ENCODE measurements around the gene SLC9A2.

- no peak for TF ChIP-seq ZNF30 (CRISPR knock-in tag; IDR thresholded peaks at IDR 0.05)
- no peak for TF ChIP-seq MAF1 (CRISPR knock-in tag; IDR thresholded peaks at IDR 0.05; ENCODE audit: borderline replicate concordance)
- TF ChIP-seq ZNF292 (CRISPR knock-in tag; IDR thresholded peaks at IDR 0.05; ENCODE audit: borderline replicate concordance, low read depth): no peak
- TF ChIP-seq JUNB (CRISPR knock-in tag; IDR thresholded peaks at IDR 0.05; ENCODE audit: borderline replicate concordance): no peak
- no peak for TF ChIP-seq TFDP1 (CRISPR knock-in tag; IDR thresholded peaks at IDR 0.05; ENCODE audit: borderline replicate concordance)
- no peak for TF ChIP-seq ZBTB40 (IDR thresholded peaks at IDR 0.05)
- no peak for TF ChIP-seq ZBTB40 (CRISPR knock-in tag; IDR thresholded peaks at IDR 0.05)
- no peak for TF ChIP-seq TMF1 (CRISPR knock-in tag; IDR thresholded peaks at IDR 0.05; ENCODE audit: low read depth)
- TF ChIP-seq ZNF770 (CRISPR knock-in tag; IDR thresholded peaks at IDR 0.05): no peak
- TF ChIP-seq POLR2A (IDR thresholded peaks at IDR 0.05; ENCODE audit: insufficient read depth in 1 of 2, low read depth in 2 of 2, low read length in 2 of 2): no peak
These were observed 40.7 kb downstream of the SLC9A2 start for GRCh38 chr2:102660070-102660469.

Data from HepG2 (cell line).